A673 (cell line): ENCODE measurements around the gene MDFI. TPM values are rescaled to one million over a fixed set of nuclear protein-coding genes. Genes with fewer than 3 reads are reported as not detected.

Experiments used
- BruUV-seq: library from RNA; stranded (reverse); fragments of 400-500 nt; replicated peaks from 2 replicates; lab custom pipeline; 2021; lab: Mats Ljungman, UMichigan
- CTCF ChIA-PET: fragments of 300-600 bp; sonication (Branson Sonifier 250); formaldehyde crosslinking; loops from one replicate; lab custom pipeline; 2022; ENCODE audit warnings: antibody characterized with exemption; lab: Charles Lee
- POLR2A ChIA-PET: fragments of 300-600 bp; sonication (Branson Sonifier 250); formaldehyde crosslinking; loops from one replicate; lab custom pipeline; 2022; ENCODE audit warnings: antibody characterized with exemption; ENCODE audit not compliant: low non-redundant PET; lab: Charles Lee
- DNase-seq: peaks from one replicate; pipeline ENCODE4 v3.0.0-alpha.2; 2015; ENCODE audit warnings: low spot score
- H3K27ac ChIP-seq: fragments of 200-600 bp; sonication (generic); 2 replicates; pipeline ENCODE4 v1.5.1; 2016; ENCODE audit warnings: mixed run types, low read depth, mild to moderate bottlenecking, mixed read lengths, antibody characterized with exemption, low read length; ENCODE audit not compliant: poor library complexity, severe bottlenecking
- H3K27me3 ChIP-seq: fragments of 200-600 bp; sonication (generic); replicated peaks from 2 replicates; pipeline ENCODE4 v1.6.1; 2017; ENCODE audit warnings: mixed run types, low read depth, mild to moderate bottlenecking, mixed read lengths, antibody characterized with exemption, low read length; ENCODE audit not compliant: insufficient read depth, poor library complexity
- H3K36me3 ChIP-seq: fragments of 200-600 bp; sonication (generic); 2 replicates; pipeline ENCODE4 v1.6.1; 2016; ENCODE audit warnings: mixed run types, mild to moderate bottlenecking, mixed read lengths, antibody characterized with exemption, low read length; ENCODE audit not compliant: insufficient read depth, poor library complexity, severe bottlenecking
- H3K4me1 ChIP-seq: fragments of 200-600 bp; sonication (generic); 2 replicates; pipeline ENCODE4 v1.6.1; 2017; ENCODE audit warnings: mixed run types, mild to moderate bottlenecking, mixed read lengths, antibody characterized with exemption, low read length; ENCODE audit not compliant: insufficient read depth, poor library complexity, severe bottlenecking
- H3K4me3 ChIP-seq: fragments of 200-600 bp; sonication (generic); 2 replicates; pipeline ENCODE4 v1.5.1; 2016; ENCODE audit warnings: low read depth, mixed run types, mild to moderate bottlenecking, mixed read lengths, low read length; ENCODE audit not compliant: poor library complexity, severe bottlenecking
- H3K9me3 ChIP-seq: fragments of 200-600 bp; sonication (generic); 2 replicates; pipeline ENCODE4 v1.6.1; 2016; ENCODE audit warnings: mixed run types, low read depth, mild to moderate bottlenecking, mixed read lengths, antibody characterized with exemption, low read length; ENCODE audit not compliant: poor library complexity, severe bottlenecking
- EZH2 ChIP-seq: fragments of 200-600 bp; sonication (generic); IDR thresholded peaks from 2 replicates; pipeline ENCODE4 v1.6.1; 2017; ENCODE audit warnings: borderline replicate concordance, low read depth, mild to moderate bottlenecking, mixed read lengths, antibody characterized with exemption, low read length; ENCODE audit not compliant: poor library complexity, severe bottlenecking
- intact Hi-C: fragments of 100-400 bp; cut with micrococcal nuclease; formaldehyde crosslinking; loops from one replicate; pipeline ENCODE4 v1.10.0; 2022; ENCODE audit not compliant: unreplicated experiment
- total RNA-seq: library from RNA; stranded (reverse); gene quantifications from 2 replicates; pipeline ENCODE4 v1.2.3, GENCODE V29; 2021
- TF ChIP-seq, protein P1 (sequence below): fragments of 300-800, 200-600 bp; sonication (generic); conservative IDR thresholded peaks from 2 replicates; pipeline ENCODE4 v1.5.1; 2017; ENCODE audit warnings: low read depth, mild to moderate bottlenecking, antibody characterized with exemption, low read length, moderate library complexity, mixed read lengths

Gene MDFI
- total RNA-seq, 1 experiment from 2014 or later, result 342 TPM

DNA sequence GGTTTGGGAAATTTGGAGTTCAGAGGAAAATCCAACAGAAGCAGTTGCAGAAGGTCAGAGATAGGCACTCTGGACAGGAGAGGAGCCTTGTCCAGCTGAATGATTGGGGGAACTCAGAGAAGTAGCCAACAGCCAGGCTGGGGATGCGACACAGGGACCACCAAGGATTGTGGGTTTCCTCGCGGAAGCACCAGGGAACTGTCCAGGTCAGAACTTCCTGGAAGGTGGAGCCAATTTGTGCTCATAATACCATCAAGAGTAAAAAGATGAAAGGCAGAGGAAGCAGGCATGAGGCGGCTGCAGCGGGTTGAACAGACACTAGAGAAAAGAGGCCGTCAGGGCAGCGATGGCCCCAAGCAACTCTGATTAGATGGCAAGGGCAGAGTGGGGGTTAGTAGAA lies 33.7 kb downstream of the MDFI start:
- TF ChIP-seq, protein P1, sequence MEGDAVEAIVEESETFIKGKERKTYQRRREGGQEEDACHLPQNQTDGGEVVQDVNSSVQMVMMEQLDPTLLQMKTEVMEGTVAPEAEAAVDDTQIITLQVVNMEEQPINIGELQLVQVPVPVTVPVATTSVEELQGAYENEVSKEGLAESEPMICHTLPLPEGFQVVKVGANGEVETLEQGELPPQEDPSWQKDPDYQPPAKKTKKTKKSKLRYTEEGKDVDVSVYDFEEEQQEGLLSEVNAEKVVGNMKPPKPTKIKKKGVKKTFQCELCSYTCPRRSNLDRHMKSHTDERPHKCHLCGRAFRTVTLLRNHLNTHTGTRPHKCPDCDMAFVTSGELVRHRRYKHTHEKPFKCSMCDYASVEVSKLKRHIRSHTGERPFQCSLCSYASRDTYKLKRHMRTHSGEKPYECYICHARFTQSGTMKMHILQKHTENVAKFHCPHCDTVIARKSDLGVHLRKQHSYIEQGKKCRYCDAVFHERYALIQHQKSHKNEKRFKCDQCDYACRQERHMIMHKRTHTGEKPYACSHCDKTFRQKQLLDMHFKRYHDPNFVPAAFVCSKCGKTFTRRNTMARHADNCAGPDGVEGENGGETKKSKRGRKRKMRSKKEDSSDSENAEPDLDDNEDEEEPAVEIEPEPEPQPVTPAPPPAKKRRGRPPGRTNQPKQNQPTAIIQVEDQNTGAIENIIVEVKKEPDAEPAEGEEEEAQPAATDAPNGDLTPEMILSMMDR, result no peak
- TF ChIP-seq EZH2, result no peak
- DNase-seq, result no peak
- peaks cover 9% of the 10 kb centered on the region for H3K4me1 ChIP-seq
- ChIA-PET CTCF (no interaction called here), POLR2A (no interaction called here)
- H3K9me3 ChIP-seq, result no peaks in the 10 kb centered on the region
- no peaks in the 10 kb centered on the region for H3K27me3 ChIP-seq
- no TSS peak for BruUV-seq
- no peak overlapping the region for H3K27ac ChIP-seq
- H3K4me3 ChIP-seq, result no peak overlapping the region
- H3K36me3 ChIP-seq, result no peaks in the 10 kb centered on the region
- intact Hi-C loops, result no loop called here

DNA sequence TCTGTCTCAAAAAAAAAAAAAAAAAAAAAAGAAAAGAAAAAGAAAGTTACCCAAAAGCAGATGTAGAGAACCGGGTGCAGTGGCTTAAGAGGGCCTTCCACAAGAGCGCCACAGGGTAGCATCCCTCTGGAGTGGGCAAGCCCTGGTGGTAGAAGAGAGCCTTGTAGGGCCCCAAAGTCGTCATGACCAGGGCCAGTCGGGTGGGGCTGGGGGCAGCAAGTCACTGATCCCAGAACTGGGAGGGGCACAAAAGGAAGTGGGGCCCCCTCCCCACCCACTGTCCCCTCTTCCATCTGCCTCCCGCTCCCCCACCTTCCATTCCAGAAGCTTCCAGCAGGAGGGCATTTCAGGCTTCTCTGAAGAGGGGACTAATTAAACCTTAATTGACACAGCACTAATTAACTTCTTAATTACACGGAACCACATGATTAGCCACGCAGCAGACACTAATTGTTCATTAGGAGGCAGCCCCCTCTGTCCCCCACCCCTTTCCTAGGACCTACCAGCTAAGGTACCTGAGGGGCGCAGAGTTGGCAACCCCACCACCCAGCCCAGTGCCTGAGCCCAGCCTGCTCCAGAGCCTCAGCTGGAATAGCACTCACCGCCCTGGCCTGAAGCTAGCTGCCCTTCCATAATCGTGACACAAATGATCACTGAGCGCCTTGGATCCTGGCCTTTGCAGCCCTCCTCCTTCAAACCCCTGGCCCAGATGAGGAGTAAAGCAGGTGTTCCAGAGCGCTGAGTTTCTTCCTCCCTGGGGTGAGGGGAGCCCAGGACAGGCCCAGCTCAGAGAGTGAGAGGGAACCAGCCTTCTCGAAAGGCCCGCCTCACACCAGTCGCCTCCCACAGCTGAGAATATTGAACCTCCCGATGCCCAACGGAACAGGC lies 34.8 kb downstream of the MDFI start:
- intact Hi-C loops, result no loop called here
- Histone ChIP-seq H3K4me3 (no peak overlapping the region), H3K27me3 (no peaks in the 10 kb centered on the region), H3K27ac (no peak overlapping the region), H3K36me3 (no peaks in the 10 kb centered on the region), H3K9me3 (no peaks in the 10 kb centered on the region), H3K4me1 (peaks cover 15% of the 10 kb centered on the region)
- DNase-seq, result no peak
- ChIA-PET POLR2A (no interaction called here), CTCF (no interaction called here)
- TF ChIP-seq EZH2, result no peak
- TF ChIP-seq, protein P1, result no peak
- no TSS peak for BruUV-seq

DNA sequence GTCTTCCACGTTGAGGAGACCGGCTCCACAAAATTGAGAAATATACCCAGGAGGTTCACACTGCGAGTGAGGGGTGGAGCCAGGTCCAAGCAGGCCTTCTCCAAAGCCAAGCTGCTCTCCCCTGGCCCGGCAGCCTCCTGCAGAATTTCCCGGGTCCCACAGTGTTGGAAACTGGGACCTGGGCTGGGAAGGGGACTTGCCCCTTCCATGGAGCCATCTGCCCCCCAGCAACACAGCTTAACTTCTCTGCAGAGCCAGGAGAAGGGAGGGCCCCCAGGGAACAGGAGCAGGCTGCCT lies 35.4 kb downstream of the MDFI start:
- POLR2A ChIA-PET, result no interaction called here
- Histone ChIP-seq H3K27ac (no peak overlapping the region), H3K27me3 (no peaks in the 10 kb centered on the region), H3K4me3 (no peak overlapping the region), H3K9me3 (no peaks in the 10 kb centered on the region), H3K36me3 (no peaks in the 10 kb centered on the region), H3K4me1 (peaks cover 15% of the 10 kb centered on the region)
- intact Hi-C loops, result no loop called here
- no TSS peak for BruUV-seq
- TF ChIP-seq EZH2, result no peak
- TF ChIP-seq, protein P1, result no peak
- no peak for DNase-seq
- CTCF ChIA-PET, result no interaction called here
